IPS DF 4.7 (cell line): ENCODE results near the gene TPK1.
A peak's percentile ranks its signal among the peaks of the same experiment; 100 is the strongest.
"Not testable (repeated sequence)": the region's sequence is repeated elsewhere in the genome, so short reads cannot be mapped to it uniquely, and the experiment has no call there.

Source experiments
- DNase-seq: peaks from one replicate; pipeline ENCODE4 v3.0.0-alpha.2; 2013; ENCODE audit warnings: low spot score; ENCODE audit errors: extremely low read depth

Gene TPK1

GRCh38 chr7:144483189-144483588 is 352.7 kb downstream of the TPK1 start:
- DNase-seq, result no peak

GRCh38 chr7:144481833-144482232 is 354.0 kb downstream of the TPK1 start:
- no peak for DNase-seq

- DNase-seq, result no peak
Measured at GRCh38 chr7:144477348-144477747, 358.5 kb downstream of the TPK1 start.

GRCh38 chr7:144474800-144475615 is 360.8 kb downstream of the TPK1 start:
- no peak for DNase-seq

GRCh38 chr7:144474363-144474762 is 361.5 kb downstream of the TPK1 start:
- no peak for DNase-seq

GRCh38 chr7:144473908-144474307 is 361.9 kb downstream of the TPK1 start:
- no peak for DNase-seq

- no peak for DNase-seq
Measured at GRCh38 chr7:144470078-144470477, 365.8 kb downstream of the TPK1 start.

GRCh38 chr7:144468990-144469732 is 366.7 kb downstream of the TPK1 start:
- no peak for DNase-seq

GRCh38 chr7:144459635-144460034 is 376.2 kb downstream of the TPK1 start:
- DNase-seq, result no peak

- no peak for DNase-seq
Measured at GRCh38 chr7:144455040-144455404, 380.8 kb downstream of the TPK1 start.

- DNase-seq, result no peak
Measured at GRCh38 chr7:144454256-144455039, 381.4 kb downstream of the TPK1 start.

- no peak for DNase-seq
Measured at GRCh38 chr7:144452064-144452463, 383.8 kb downstream of the TPK1 start.

- no peak for DNase-seq
Measured at GRCh38 chr7:144445590-144445989, 390.3 kb downstream of the TPK1 start.

- no peak for DNase-seq
Measured at GRCh38 chr7:144439717-144440205, 396.1 kb downstream of the TPK1 start.

- DNase-seq, result no peak
Measured at GRCh38 chr7:144438759-144439158, 397.1 kb downstream of the TPK1 start.

- DNase-seq, result peak; percentile 30
Measured at GRCh38 chr7:144437370-144438191, 398.3 kb downstream of the TPK1 start.

- no peak for DNase-seq
Measured at GRCh38 chr7:144436500-144436899, 399.4 kb downstream of the TPK1 start.

GRCh38 chr7:144428431-144428830 is 407.4 kb downstream of the TPK1 start:
- no peak for DNase-seq

GRCh38 chr7:144427539-144427938 is 408.3 kb downstream of the TPK1 start:
- not testable (repeated sequence) for DNase-seq

- DNase-seq, result not testable (repeated sequence)
Measured at GRCh38 chr7:144418931-144419330, 416.9 kb downstream of the TPK1 start.

- DNase-seq, result no peak
Measured at GRCh38 chr7:144416341-144416740, 419.5 kb downstream of the TPK1 start.
